Esophagus squamous epithelium (tissue), 5 donors: ENCODE measurements around the gene NPSR1. TPM values are rescaled to one million over a fixed set of nuclear protein-coding genes. Genes with fewer than 3 reads are reported as not detected.
"Not testable (repeated sequence)": the region's sequence is repeated elsewhere in the genome, so short reads cannot be mapped to it uniquely, and the experiment has no call there.

ENCODE experiments used
- DNase-seq: peaks from one replicate; lab custom pipeline; 2025; lab: John Stamatoyannopoulos, UW
- H3K27ac ChIP-seq, 4 donors: fragments of 200-600 bp; sonication (generic); one replicate each; pipeline ENCODE4 v1.5.1; 2016 to 2019; ENCODE audit warnings: mild to moderate bottlenecking in 1 of 4
- H3K27me3 ChIP-seq, 4 donors: fragments of 200-600 bp; sonication (generic); 1 replicate in 3 of 4; 2 replicates in 1 of 4; pipeline versions ENCODE4 v1.5.1 to v1.6.0; 2017 to 2021; ENCODE audit warnings: antibody characterized with exemption in 1 of 4
- H3K36me3 ChIP-seq, 3 donors: fragments of 200-600 bp; sonication (generic); one replicate each; pipeline ENCODE4 v1.5.1; 2016 to 2019
- H3K4me1 ChIP-seq, 3 donors: fragments of 200-600 bp; sonication (generic); one replicate each; pipeline ENCODE4 v1.5.1; 2017 to 2019
- H3K4me3 ChIP-seq, 4 donors: fragments of 200-600 bp; sonication (generic); 1 replicate in 3 of 4; 2 replicates in 1 of 4; pipeline ENCODE4 v1.5.1; 2016 to 2019; ENCODE audit warnings: mild to moderate bottlenecking in 2 of 4, moderate library complexity in 1 of 4
- H3K9me3 ChIP-seq, 3 donors: fragments of 200-600 bp; sonication (generic); one replicate each; pipeline ENCODE4 v1.5.1; 2016 to 2019
- CTCF ChIP-seq, 6 experiments: fragments of 450-650 bp in 4 of 6; fragments of 200-600 bp in 2 of 6; sonication (generic) in 2 of 6; IDR thresholded peaks; one replicate each; pipeline ENCODE4 v1.5.1; 2016 to 2019; ENCODE audit warnings: antibody characterized with exemption in 6 of 6, mild to moderate bottlenecking in 4 of 6, moderate library complexity in 4 of 6
- POLR2A ChIP-seq, 4 donors: fragments of 450-650 bp; IDR thresholded peaks; one replicate each; pipeline ENCODE4 v1.6.1; 2017; ENCODE audit warnings: antibody characterized with exemption in 4 of 4, mild to moderate bottlenecking in 4 of 4, moderate library complexity in 3 of 4
- WGBS, 2 donors: methylation state at CpG; one replicate each; pipeline ENCODE4 v1.1.5; 2018; 5-methylcytosine and 5-hydroxymethylcytosine counted together
- intact Hi-C: fragments of 100-400 bp; cut with DNase I; formaldehyde crosslinking; loops from one replicate; pipeline ENCODE4 v1.15.0; 2022
- total RNA-seq, 4 donors: library from RNA; depleted of rRNA; stranded (reverse); fragments of >200 nt; gene quantifications; one replicate each; pipeline ENCODE4 v1.1.0, GENCODE V29; 2016
- donor health status: DM: yes; HTN: yes; CAD: no.

NPSR1 gene
- total RNA-seq, 4 donors from 2014 or later = not detected

- Histone ChIP-seq H3K4me3 (no peak overlapping the region), H3K9me3 (peaks cover 0 to 6% (median 0%) of the 10 kb centered on the region in 3 donors), H3K36me3 (no peaks in the 10 kb centered on the region), H3K4me1 (no peaks in the 10 kb centered on the region), H3K27ac (no peak overlapping the region), H3K27me3 (no peaks in the 10 kb centered on the region)
- no peak for TF ChIP-seq CTCF (IDR thresholded peaks at IDR 0.05)
- no peak for TF ChIP-seq POLR2A (IDR thresholded peaks at IDR 0.05)
- DNase-seq = no peak
- intact Hi-C loops = no loop called here
- 40 to 52% methylated on average over 3 of the region's 3 CpGs for WGBS, 2 donors
These were observed 122.5 kb downstream of the NPSR1 start for GRCh38 chr7:34780546-34780945.

GRCh38 chr7:34787586-34787985 is 129.6 kb downstream of the NPSR1 start:
- H3K27ac ChIP-seq = no peak overlapping the region
- intact Hi-C loops = no loop called here
- H3K36me3 ChIP-seq = no peaks in the 10 kb centered on the region
- H3K9me3 ChIP-seq = peaks cover 0 to under 1% (median 0%) of the 10 kb centered on the region in 3 donors
- DNase-seq = no peak
- no peaks in the 10 kb centered on the region for H3K4me1 ChIP-seq
- no peak overlapping the region for H3K4me3 ChIP-seq
- 38 to 48% methylated on average over 1 of the region's 1 CpG for WGBS, 2 donors
- TF ChIP-seq POLR2A (IDR thresholded peaks at IDR 0.05) (no peak), CTCF (IDR thresholded peaks at IDR 0.05) (no peak)
- no peaks in the 10 kb centered on the region for H3K27me3 ChIP-seq

GRCh38 chr7:34806831-34807230 is 148.8 kb downstream of the NPSR1 start:
- H3K27ac ChIP-seq = no peak overlapping the region
- no peak for TF ChIP-seq POLR2A (IDR thresholded peaks at IDR 0.05)
- TF ChIP-seq CTCF (IDR thresholded peaks at IDR 0.05) = no peak
- H3K36me3 ChIP-seq = no peaks in the 10 kb centered on the region
- no peaks in the 10 kb centered on the region for H3K4me1 ChIP-seq
- no peak for DNase-seq
- no peaks in the 10 kb centered on the region for H3K27me3 ChIP-seq
- no peaks in the 10 kb centered on the region for H3K9me3 ChIP-seq
- WGBS, 2 donors = 47 to 50% methylated on average over 2 of the region's 2 CpGs
- intact Hi-C loops = no loop called here
- no peak overlapping the region for H3K4me3 ChIP-seq

- DNase-seq = no peak
- Histone ChIP-seq H3K4me3 (no peak overlapping the region), H3K4me1 (no peaks in the 10 kb centered on the region), H3K27ac (no peak overlapping the region), H3K27me3 (no peaks in the 10 kb centered on the region), H3K9me3 (no peaks in the 10 kb centered on the region), H3K36me3 (no peaks in the 10 kb centered on the region)
- WGBS, 2 donors = 67 to 85% methylated on average over 7 of the region's 7 CpGs
- intact Hi-C loops = no loop called here
- TF ChIP-seq POLR2A (IDR thresholded peaks at IDR 0.05) (no peak), CTCF (IDR thresholded peaks at IDR 0.05) (no peak)
These were observed 149.7 kb downstream of the NPSR1 start for GRCh38 chr7:34807548-34808340.

- H3K4me1 ChIP-seq, H3K27ac ChIP-seq, H3K27me3 ChIP-seq, DNase-seq, H3K4me3 ChIP-seq, intact Hi-C loops, H3K9me3 ChIP-seq, H3K36me3 ChIP-seq: not testable (repeated sequence)
- 51 to 65% methylated on average over 4 to 5 of the region's 7 CpGs for WGBS, 2 donors
These were observed 156.3 kb downstream of the NPSR1 start for GRCh38 chr7:34814203-34814842.
